ENCODE measurements around the gene PDLIM5.
"Not testable (repeated sequence)": the region's sequence is repeated elsewhere in the genome, so short reads cannot be mapped to it uniquely, and the experiment has no call there.

PDLIM5 gene

DNA sequence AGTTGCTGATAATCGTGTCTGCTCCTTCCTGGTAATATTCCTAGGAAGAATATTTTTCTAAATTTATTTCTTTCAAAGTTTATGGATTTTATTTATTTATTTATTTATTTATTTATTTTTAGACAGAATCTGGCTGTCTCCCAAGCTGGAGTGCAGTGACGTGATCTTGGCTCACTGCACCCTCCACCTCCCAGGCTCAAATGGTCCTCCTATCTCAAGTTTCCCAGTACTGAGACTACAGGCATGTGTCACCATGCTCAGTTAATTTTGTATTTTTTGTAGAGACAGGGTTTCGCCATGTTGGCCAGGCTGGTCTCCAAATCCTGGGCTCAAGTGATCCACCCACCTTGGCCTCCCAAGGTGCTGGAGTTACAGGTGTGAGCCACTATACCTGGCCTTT lies 48.9 kb downstream of the PDLIM5 start:
- no peak for DNase-seq

DNA sequence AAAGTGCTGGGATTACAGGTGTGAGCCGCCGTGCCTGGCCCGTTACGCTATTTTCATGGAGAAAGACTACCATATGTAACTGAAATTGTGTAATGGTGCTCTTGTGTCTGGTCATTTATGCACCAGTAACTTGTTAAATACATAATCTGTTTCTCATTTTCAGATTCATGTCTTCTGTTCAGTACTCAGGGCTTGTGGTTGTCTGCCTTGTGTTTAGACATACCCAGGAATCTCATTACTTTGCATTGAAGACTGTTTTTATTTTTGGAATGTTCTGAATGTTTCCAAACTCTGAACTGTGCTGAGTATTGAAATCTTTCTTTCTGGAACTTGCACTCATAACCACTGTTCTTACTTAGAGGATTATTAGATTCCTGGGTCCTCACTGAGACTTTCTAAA lies 52.8 kb downstream of the PDLIM5 start:
- DNase-seq = no peak

DNA sequence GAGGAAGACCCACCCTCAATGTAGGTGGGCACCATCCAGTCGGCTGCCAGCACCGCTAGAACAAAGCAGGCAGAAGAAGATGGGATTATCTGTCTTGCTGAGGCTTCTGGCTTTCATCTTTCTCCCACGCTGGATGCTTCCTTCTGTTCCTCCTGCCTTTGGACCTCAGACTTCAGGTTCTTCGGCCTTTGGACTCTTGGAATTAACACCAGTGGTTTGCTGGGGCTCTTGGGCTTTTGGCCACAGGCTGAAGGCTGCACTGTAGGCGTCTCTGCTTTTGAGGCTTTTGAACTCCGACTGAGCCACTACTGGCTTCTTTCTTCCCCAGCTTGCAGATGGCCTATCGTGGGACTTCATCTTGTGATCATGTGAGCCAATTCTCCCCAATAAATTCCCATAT lies 55.1 kb downstream of the PDLIM5 start:
- DNase-seq = no peak

GRCh38 chr4:94507281-94507680 lies 55.5 kb downstream of the PDLIM5 start:
- DNase-seq = no peak

DNA sequence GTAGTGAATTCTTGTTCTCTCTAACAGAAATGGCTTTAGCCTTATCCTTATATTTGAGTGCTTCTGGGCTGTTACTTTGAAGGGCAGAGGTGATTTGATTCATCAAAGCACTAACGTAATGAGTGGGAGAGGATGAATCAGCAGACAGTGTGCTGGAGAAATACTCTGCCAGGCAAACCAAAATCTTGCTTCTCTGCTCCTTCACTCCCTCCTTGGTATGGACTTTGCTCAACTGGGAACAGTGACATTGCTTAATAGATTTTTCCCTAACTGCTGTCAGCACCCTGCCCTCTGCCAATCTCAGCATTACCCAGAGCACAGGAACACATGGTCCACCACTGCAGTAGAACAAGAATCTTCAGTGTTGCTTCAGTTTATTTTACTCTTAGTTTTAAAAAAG lies 56.0 kb downstream of the PDLIM5 start:
- DNase-seq = no peak

- DNase-seq = no peak
Observed at GRCh38 chr4:94508296-94508695, 56.6 kb downstream of the PDLIM5 start.

- no peak for DNase-seq
Observed at GRCh38 chr4:94508806-94509205, 57.1 kb downstream of the PDLIM5 start.

GRCh38 chr4:94511591-94511990 lies 59.8 kb downstream of the PDLIM5 start:
- DNase-seq = no peak

- DNase-seq = not testable (repeated sequence)
Observed at GRCh38 chr4:94513532-94513931, 61.8 kb downstream of the PDLIM5 start.

- no peak for DNase-seq
Observed at GRCh38 chr4:94515365-94515764, 63.6 kb downstream of the PDLIM5 start.

- no peak for DNase-seq
Observed at GRCh38 chr4:94516067-94516466, 64.3 kb downstream of the PDLIM5 start.

DNA sequence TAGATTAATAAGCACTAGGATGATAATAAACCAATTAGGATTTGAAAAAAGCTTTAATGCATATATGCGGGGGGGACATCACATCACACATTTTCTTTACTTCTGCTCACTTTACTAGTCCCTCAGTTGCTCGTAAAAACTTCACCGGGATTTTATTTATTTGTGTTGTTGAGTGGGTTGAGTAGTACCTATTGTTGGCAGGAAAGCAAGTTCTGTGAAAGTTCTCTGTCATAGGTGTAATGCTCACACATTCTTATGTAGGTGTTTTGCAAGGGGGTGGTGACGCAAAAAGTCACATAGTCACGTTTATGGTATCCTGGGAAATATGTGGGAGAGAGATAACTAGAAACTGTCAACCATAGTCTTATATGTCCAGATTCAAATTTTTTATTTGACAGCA lies 65.3 kb downstream of the PDLIM5 start:
- no peak for DNase-seq

DNA sequence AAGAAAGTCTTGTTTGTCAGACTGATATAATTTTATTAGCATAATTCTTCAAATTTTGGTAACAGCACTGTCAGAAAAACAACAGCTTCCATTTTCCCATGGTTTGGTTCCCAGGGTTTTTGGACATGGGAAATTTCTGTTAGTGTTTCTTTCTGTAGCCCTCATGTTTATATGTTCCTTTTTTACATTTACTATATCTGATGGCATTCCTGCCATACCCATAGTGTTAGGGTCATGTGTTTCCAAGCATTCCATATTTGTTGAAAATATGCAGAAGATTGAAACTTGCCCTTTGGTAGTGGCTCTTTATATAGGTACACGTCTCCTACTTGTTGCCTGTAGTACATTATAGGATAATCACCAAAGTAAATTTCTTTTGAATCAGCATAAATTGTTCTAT lies 65.8 kb downstream of the PDLIM5 start:
- no peak for DNase-seq

GRCh38 chr4:94519019-94519418 lies 67.3 kb downstream of the PDLIM5 start:
- DNase-seq = no peak

- no peak for DNase-seq
Observed at GRCh38 chr4:94519925-94520789, 68.4 kb downstream of the PDLIM5 start.

GRCh38 chr4:94523033-94523580 lies 71.4 kb downstream of the PDLIM5 start:
- DNase-seq = no peak

- no peak for DNase-seq
Observed at GRCh38 chr4:94523617-94524016, 71.9 kb downstream of the PDLIM5 start.

GRCh38 chr4:94525993-94526728 lies 74.4 kb downstream of the PDLIM5 start:
- DNase-seq = no peak

- no peak for DNase-seq
Observed at GRCh38 chr4:94527556-94528233, 76.0 kb downstream of the PDLIM5 start.

GRCh38 chr4:94528792-94529451 lies 77.2 kb downstream of the PDLIM5 start:
- no peak for DNase-seq

DNA sequence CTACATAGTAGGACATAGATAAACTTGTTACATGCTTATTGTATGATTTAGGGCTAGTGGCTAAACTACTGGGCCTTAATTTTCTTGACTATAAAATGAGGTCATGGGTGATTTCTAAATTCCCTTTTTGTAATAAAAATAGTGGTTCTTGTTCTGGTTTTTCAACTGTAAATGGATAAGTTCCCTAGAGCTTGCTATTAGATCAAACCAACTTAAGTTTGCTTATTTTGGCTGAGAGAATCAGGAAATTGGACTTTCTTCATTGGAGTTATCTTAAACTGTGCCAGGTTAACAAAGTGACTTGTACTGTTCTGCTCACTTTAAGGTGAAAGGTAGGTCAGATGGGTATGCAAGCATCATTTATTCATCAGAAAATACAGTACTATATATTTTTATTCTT lies 78.3 kb downstream of the PDLIM5 start:
- no peak for DNase-seq

DNA sequence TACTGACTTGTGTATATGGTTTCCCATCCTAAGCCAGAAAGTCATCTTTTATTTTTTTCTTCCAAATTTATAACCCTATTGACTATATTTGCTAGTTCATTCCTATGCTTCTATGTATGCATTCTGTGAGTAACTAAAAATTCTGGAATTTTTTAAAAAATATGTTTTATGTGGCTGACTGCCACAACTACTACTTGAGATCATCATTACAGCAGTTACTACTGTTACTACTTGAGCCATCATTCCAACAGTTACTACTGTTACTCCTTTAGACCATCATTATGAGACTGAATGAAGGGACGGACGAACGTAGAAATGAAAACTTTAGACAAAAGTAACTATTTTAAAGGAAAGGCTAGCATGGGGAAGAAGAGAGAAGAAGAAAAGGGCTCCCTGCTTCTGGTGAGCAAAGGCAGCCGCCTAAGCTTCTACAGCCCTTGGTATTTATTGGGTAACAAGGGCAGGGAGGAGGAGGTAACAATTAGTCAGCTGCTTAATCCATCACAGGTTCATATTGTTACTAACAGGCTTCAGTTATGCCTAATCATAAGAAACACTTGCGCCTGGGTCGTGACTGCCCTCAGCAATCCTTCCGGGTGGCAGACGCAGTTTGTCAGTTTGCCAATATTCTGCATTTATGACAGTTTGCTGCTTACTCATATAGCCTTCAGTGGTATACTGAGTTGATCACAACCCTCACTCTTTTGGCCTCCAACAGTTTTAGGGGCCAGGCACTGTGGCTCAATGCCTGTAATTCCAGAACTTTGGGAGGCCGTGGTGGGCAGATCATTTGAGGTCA lies 80.4 kb downstream of the PDLIM5 start:
- no peak for DNase-seq

All from stimulated activated CD4-positive, alpha-beta T cell treated with anti-CD3 and anti-CD28 coated beads, Interleukin-2, amount 100 ng/mL, for 48 hours (primary cell).